ENCODE results near the gene OTOR. TPM values are rescaled to one million over a fixed set of nuclear protein-coding genes. Genes with fewer than 3 reads are reported as not detected.

The OTOR gene
- total and polyA plus RNA-seq, 2 of the 13 experiments (the other 11 are each of a cell fraction or from before 2014, with no cell fraction given) = not detected

GRCh38 chr20:16744178-16744807 lies 3.9 kb upstream of the OTOR start:
- H3K4me3 ChIP-seq (replicated peaks in 1 of 3; ENCODE audit: insufficient read depth in 1 of 3, low read depth in 2 of 3, low read length in 3 of 3) = no peak overlapping the region
- in situ Hi-C loops (cut with HindIII; ENCODE audit: extremely low pct_ligation_motif_present, low pct_unique_long_range_greater_than_20kb) (no loop called here), intact Hi-C loops (cut with micrococcal nuclease; ENCODE audit: unreplicated experiment) (no loop called here)
- no peak overlapping the region for H2AFZ ChIP-seq (ENCODE audit: low read length)
- H3K27me3 ChIP-seq (ENCODE audit: control insufficient read depth in 1 of 2, insufficient read depth in 2 of 2, low read length in 2 of 2) = no peaks in the 10 kb centered on the region
- H3K9me3 ChIP-seq (ENCODE audit: low read length) = no peaks in the 10 kb centered on the region
- ATAC-seq (no peak), FAIRE-seq (no peak), DNase-seq (ENCODE audit: low spot score) (no peak)
- H3K4me1 ChIP-seq (ENCODE audit: insufficient read depth, low read length) = peaks cover 7% of the 10 kb centered on the region; the same call in 1 of the 2 replicates
- no peaks in the 10 kb centered on the region for H4K20me1 ChIP-seq (ENCODE audit: insufficient read depth, low read length)
- TF ChIP-seq ZNF616 (CRISPR knock-in tag; IDR thresholded peaks at IDR 0.05; ENCODE audit: low read depth) (no peak), FUBP1 (CRISPR knock-in tag; IDR thresholded peaks at IDR 0.05; ENCODE audit: borderline replicate concordance) (no peak)
- ChIA-PET POLR2A (no interaction called here), CTCF (ENCODE audit: low intra/inter-chr PET ratio, low total read pairs) (no interaction called here)
- BruUV-seq (replicated peaks) = no TSS peak
- H3K79me2 ChIP-seq (ENCODE audit: insufficient read depth, low read length) = no peaks in the 10 kb centered on the region
- 40% methylated on average over 3 of the region's 3 CpGs for WGBS (ENCODE audit: low lambda C conversion rate)
- H3K9ac ChIP-seq (ENCODE audit: insufficient read depth, low read depth, low read length) = no peak overlapping the region
- H3K4me2 ChIP-seq (ENCODE audit: low read depth, low read length) = no peak overlapping the region
- H3K36me3 ChIP-seq (replicated peaks in 1 of 2; ENCODE audit: control insufficient read depth in 1 of 2, insufficient read depth in 2 of 2, low read length in 2 of 2) = peaks cover 5 to 25% of the 10 kb centered on the region in 2 experiments
- no peak overlapping the region for H3K27ac ChIP-seq (ENCODE audit: extremely low read length, insufficient read depth, low read length)

GRCh38 chr20:16745204-16745603 lies 3.0 kb upstream of the OTOR start:
- Histone ChIP-seq H3K27me3 (ENCODE audit: control insufficient read depth in 1 of 2, insufficient read depth in 2 of 2, low read length in 2 of 2) (no peaks in the 10 kb centered on the region), H2AFZ (ENCODE audit: low read length) (no peak overlapping the region), H3K4me2 (ENCODE audit: low read depth, low read length) (no peak overlapping the region), H3K9ac (ENCODE audit: insufficient read depth, low read depth, low read length) (no peak overlapping the region), H3K27ac (ENCODE audit: extremely low read length, insufficient read depth, low read length) (no peak overlapping the region), H3K36me3 (replicated peaks in 1 of 2; ENCODE audit: control insufficient read depth in 1 of 2, insufficient read depth in 2 of 2, low read length in 2 of 2) (peaks cover 5 to 16% of the 10 kb centered on the region in 2 experiments), H3K4me3 (replicated peaks in 1 of 3; ENCODE audit: insufficient read depth in 1 of 3, low read depth in 2 of 3, low read length in 3 of 3) (no peak overlapping the region), H3K79me2 (ENCODE audit: insufficient read depth, low read length) (no peaks in the 10 kb centered on the region), H3K4me1 (ENCODE audit: insufficient read depth, low read length) (peaks cover 7% of the 10 kb centered on the region; the same call in 1 of the 2 replicates), H3K9me3 (ENCODE audit: low read length) (no peaks in the 10 kb centered on the region), H4K20me1 (ENCODE audit: insufficient read depth, low read length) (no peaks in the 10 kb centered on the region)
- POLR2A ChIA-PET = no interaction called here
- peak; percentile 32 for ATAC-seq
- no peak for FAIRE-seq
- BruUV-seq (replicated peaks) = no TSS peak
- intact Hi-C loops (cut with micrococcal nuclease; ENCODE audit: unreplicated experiment) (no loop called here), in situ Hi-C loops (cut with HindIII; ENCODE audit: extremely low pct_ligation_motif_present, low pct_unique_long_range_greater_than_20kb) (no loop called here)
- DNase-seq (ENCODE audit: low spot score) = no peak
- WGBS (ENCODE audit: low lambda C conversion rate) = 25% methylated on average over 5 of the region's 5 CpGs
- CTCF ChIA-PET (ENCODE audit: low intra/inter-chr PET ratio, low total read pairs) = no interaction called here
- no peak for TF ChIP-seq ZNF335 (CRISPR knock-in tag; IDR thresholded peaks at IDR 0.05)
- TF ChIP-seq KMT2A (CRISPR knock-in tag; IDR thresholded peaks at IDR 0.05) = no peak
- no peak for TF ChIP-seq RNF219 (CRISPR knock-in tag; IDR thresholded peaks at IDR 0.05)
- no peak for TF ChIP-seq ZFP36L2 (CRISPR knock-in tag; IDR thresholded peaks at IDR 0.05)
- no peak for TF ChIP-seq GFI1 (CRISPR knock-in tag; IDR thresholded peaks at IDR 0.05; ENCODE audit: borderline replicate concordance)
- TF ChIP-seq ZNF740 (CRISPR knock-in tag; IDR thresholded peaks at IDR 0.05) = no peak
- no peak for TF ChIP-seq GTF2F1 (IDR thresholded peaks at IDR 0.05; ENCODE audit: low read length)
- no peak for TF ChIP-seq RFXANK (CRISPR knock-in tag; IDR thresholded peaks at IDR 0.05)
- TF ChIP-seq SP1 (IDR thresholded peaks at IDR 0.05) = no peak
- no peak for TF ChIP-seq SP1 (CRISPR knock-in tag; IDR thresholded peaks at IDR 0.05)
- no peak for TF ChIP-seq ZNF713 (CRISPR knock-in tag; IDR thresholded peaks at IDR 0.05)
- TF ChIP-seq MTA3 (CRISPR knock-in tag; IDR thresholded peaks at IDR 0.05) = no peak
- TF ChIP-seq NR2F6 (IDR thresholded peaks at IDR 0.05) = no peak
- TF ChIP-seq NR2F6 (CRISPR knock-in tag; IDR thresholded peaks at IDR 0.05) = no peak
- no peak for TF ChIP-seq SNAPC5 (CRISPR knock-in tag; IDR thresholded peaks at IDR 0.05; ENCODE audit: borderline replicate concordance)

Data from HepG2 (cell line).